Mucosa of descending colon (tissue), 3 donors: ENCODE measurements around the gene TCN2. TPM values are rescaled to one million over a fixed set of nuclear protein-coding genes. Genes with fewer than 3 reads are reported as not detected.

Experiments
- ATAC-seq: fragments of 200-7000 bp; cut with Tn5 transposase; one replicate; pipeline ENCODE4 v1.9.1; 2020; ENCODE audit warnings: mild to moderate bottlenecking, moderate library complexity
- DNase-seq, 3 donors: peaks; one replicate each; pipeline ENCODE4 v3.0.0-alpha.2; 2020
- H3K36me3 ChIP-seq: fragments of 200-600 bp; one replicate; pipeline ENCODE4 v1.8.0; 2021; ENCODE audit warnings: low read depth, mild to moderate bottlenecking
- H3K4me1 ChIP-seq: fragments of 200-600 bp; one replicate; pipeline ENCODE4 v1.8.0; 2021; ENCODE audit warnings: low read depth, mild to moderate bottlenecking
- H3K4me3 ChIP-seq: fragments of 200-600 bp; one replicate; pipeline ENCODE4 v1.8.0; 2021; ENCODE audit warnings: mild to moderate bottlenecking
- H3K9me3 ChIP-seq: fragments of 200-600 bp; one replicate; pipeline ENCODE4 v1.8.0; 2021; ENCODE audit warnings: mild to moderate bottlenecking
- CTCF ChIP-seq: fragments of 200-600 bp; IDR thresholded peaks from one replicate; pipeline ENCODE4 v1.8.0; 2022; ENCODE audit warnings: antibody characterized with exemption, mild to moderate bottlenecking
- intact Hi-C, 2 donors: fragments of 100-400 bp; cut with DNase I in 1 of 2; cut with micrococcal nuclease in 1 of 2; formaldehyde crosslinking; loops; one replicate each; pipeline versions ENCODE4 v1.11.0 to v1.11.1; 2022; cut with DNase I, micrococcal nuclease
- total RNA-seq, 3 donors: library from RNA; stranded (reverse); fragmentation: NEBNext Ultra II Directional in 2 of 3; extraction: Animal tissue kit (Norgen Biotek cat#: 25700) in 2 of 3; gene quantifications; one replicate each; pipeline versions ENCODE4 v1.2.1 to v1.2.4, GENCODE V29; 2021 to 2023
- donor health status: DM: no; HTN: no; CAD: no; lungs with moderate emphysema.
- donor health status: DM: no; HTN: no; CAD: no.
- donor health status: DM: no; HTN: yes; CAD: no.

TCN2 gene
- total RNA-seq, 3 donors from 2014 or later: 23.3 to 43.7 (median 40.2) TPM

GRCh38 chr22:30568137-30568805, 38.7 kb upstream of the TCN2 start:
- no peaks in the 10 kb centered on the region for H3K9me3 ChIP-seq
- TF ChIP-seq CTCF: no peak
- ATAC-seq (no peak), DNase-seq (no peak)
- peaks cover 24% of the 10 kb centered on the region for H3K4me1 ChIP-seq
- H3K4me3 ChIP-seq: no peak overlapping the region
- no peaks in the 10 kb centered on the region for H3K36me3 ChIP-seq
- intact Hi-C loops: no loop called here

DNA sequence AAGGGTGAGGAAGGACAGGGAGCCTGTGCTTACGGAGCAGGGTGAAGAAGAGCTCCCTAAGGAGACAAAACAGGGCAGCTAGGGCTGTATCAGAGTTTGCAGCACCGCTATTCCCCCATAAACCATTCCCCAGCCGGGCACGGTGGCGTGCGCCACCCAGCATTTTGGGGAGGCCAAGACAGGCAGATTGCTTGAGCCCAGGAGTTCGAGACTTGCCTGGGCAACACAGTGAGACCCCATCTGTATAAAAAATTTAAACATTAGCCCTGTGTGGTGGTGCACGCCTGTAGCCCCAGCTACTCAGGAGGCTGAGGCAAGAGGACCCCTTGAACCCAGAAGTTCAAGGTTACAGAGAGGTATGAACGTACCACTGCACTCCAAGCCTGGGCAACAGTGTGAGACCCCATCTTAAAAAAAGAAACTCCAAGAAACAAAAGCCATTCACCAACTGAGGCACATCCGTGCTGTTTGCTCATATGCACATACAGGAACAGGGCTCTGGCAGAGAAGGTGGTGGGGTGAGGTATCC, 37.2 kb upstream of the TCN2 start:
- DNase-seq (no peak), ATAC-seq (no peak)
- TF ChIP-seq CTCF: no peak
- no peak overlapping the region for H3K4me3 ChIP-seq
- H3K36me3 ChIP-seq: no peaks in the 10 kb centered on the region
- peaks cover 26% of the 10 kb centered on the region for H3K4me1 ChIP-seq
- intact Hi-C loops: no loop called here
- H3K9me3 ChIP-seq: no peaks in the 10 kb centered on the region

GRCh38 chr22:30572210-30572609, 34.8 kb upstream of the TCN2 start:
- TF ChIP-seq CTCF: no peak
- ATAC-seq: no peak

DNA sequence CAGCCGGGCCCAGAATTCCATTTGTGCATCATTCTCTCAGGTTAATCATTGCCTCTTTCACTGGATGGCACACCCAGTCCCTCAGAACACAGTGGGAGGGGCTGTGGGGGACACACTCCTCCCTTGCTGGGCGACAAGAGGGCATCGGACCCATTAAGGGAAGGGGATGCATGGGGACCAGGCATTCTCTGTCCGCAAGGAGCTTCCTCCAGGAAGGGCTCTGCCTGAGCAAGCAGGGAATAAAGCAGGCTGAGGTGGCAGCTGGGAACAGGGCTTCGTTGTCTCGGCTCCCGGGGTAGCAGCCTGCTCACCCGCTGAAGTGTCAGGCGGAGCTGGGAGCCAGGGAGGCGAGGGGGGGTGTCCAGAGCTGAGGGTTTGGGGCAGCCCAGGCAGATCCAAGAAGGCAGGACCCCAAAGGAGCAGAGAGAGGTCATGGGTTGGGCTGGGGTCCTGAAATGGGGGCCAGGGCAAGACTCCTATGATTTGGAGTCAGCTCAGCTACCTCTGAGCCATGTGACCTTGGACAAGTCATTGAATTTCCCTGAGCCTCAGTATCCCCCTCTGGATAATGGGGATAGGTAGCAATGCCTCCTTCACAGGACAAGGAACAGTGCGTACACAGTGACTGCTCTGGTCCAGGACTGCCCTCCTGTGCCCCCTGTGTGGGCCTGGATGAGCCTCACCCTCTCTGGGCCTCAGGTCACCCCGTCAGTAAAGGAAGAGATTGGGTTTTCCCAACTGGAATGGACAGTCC, 34.0 kb upstream of the TCN2 start:
- Histone ChIP-seq H3K4me1 (peaks cover 19% of the 10 kb centered on the region), H3K4me3 (no peak overlapping the region), H3K36me3 (peaks cover 4% of the 10 kb centered on the region), H3K9me3 (no peaks in the 10 kb centered on the region)
- no peak for TF ChIP-seq CTCF
- intact Hi-C loops: no loop called here
- peak in 2 of 3 donors; percentile 67 to 73 for DNase-seq
- peak; percentile 65 for ATAC-seq

More at GRCh38 chr22:30572210-30572609, 34.8 kb upstream of the TCN2 start:
- Histone ChIP-seq H3K4me3 (no peak overlapping the region), H3K4me1 (peaks cover 19% of the 10 kb centered on the region), H3K9me3 (no peaks in the 10 kb centered on the region), H3K36me3 (peaks cover 4% of the 10 kb centered on the region)
- intact Hi-C loops: no loop called here
- no peak for DNase-seq

GRCh38 chr22:30573594-30574094, 33.3 kb upstream of the TCN2 start:
- Histone ChIP-seq H3K4me1 (peaks cover 19% of the 10 kb centered on the region), H3K4me3 (no peak overlapping the region), H3K36me3 (peaks cover 4% of the 10 kb centered on the region), H3K9me3 (no peaks in the 10 kb centered on the region)
- no peak for TF ChIP-seq CTCF
- intact Hi-C loops: no loop called here
- ATAC-seq (peak; percentile 68), DNase-seq (peak in 2 of 3 donors; percentile 51 to 75)
